ENCODE results near the gene PCTP.

- TF ChIP-seq CEBPB (IDR thresholded peaks at IDR 0.05) (no peak), EP300 (IDR thresholded peaks at IDR 0.05; ENCODE audit: borderline replicate concordance) (no peak), EGR1 (IDR thresholded peaks at IDR 0.05) (no peak), MAX (IDR thresholded peaks at IDR 0.05) (no peak), USF1 (IDR thresholded peaks at IDR 0.05) (no peak), TAF1 (IDR thresholded peaks at IDR 0.05; ENCODE audit: low read depth) (no peak), REST (IDR thresholded peaks at IDR 0.05; ENCODE audit: low read depth) (no peak)
Measured at GRCh38 chr17:55813944-55814343, 63.1 kb downstream of the PCTP start.
